Measurements from ENCODE around the gene SLC4A1. TPM values are rescaled to one million over a fixed set of nuclear protein-coding genes. Genes with fewer than 3 reads are reported as not detected.
"Not testable (repeated sequence)": the region's sequence is repeated elsewhere in the genome, so short reads cannot be mapped to it uniquely, and the experiment has no call there.

Gene SLC4A1
- polyA plus RNA-seq, 1 donor (not counting 4 experiments of a cell fraction or from before 2014, with no cell fraction given) = not detected

DNA sequence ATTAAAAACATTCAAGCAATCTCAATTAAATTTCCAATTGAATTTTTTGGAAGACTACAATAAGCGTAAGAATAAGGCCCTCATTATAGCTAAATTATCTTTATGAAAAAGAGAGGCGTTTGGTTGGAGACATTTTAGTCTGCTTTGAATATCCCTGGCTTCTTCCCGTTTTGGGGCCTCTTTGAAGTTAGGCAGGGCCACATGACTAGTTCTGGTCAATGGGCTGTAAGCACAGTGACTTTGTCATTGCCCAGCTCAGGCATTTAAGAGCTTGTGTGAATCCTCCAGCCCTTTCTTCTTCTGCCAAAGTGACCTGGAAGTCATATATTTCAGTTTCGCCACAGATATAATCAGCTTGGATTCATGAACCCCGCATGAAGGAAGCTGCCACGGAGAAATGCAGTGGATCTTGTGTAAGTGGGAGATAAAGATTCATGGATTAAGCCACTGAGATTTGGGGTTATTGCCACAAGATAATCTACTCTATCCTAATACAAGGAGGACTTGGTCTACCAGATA is 26.8 kb downstream of the SLC4A1 start:
- FAIRE-seq = no peak
- Histone ChIP-seq H3K4me3 (ENCODE audit: control insufficient read depth in 2 of 3, extremely low read depth in 1 of 3, insufficient read depth in 2 of 3, low read depth in 1 of 3, low read length in 3 of 3) (no peak overlapping the region), H3K4me2 (ENCODE audit: control insufficient read depth, extremely low read depth, insufficient read depth, low read depth, low read length) (no peak overlapping the region), H3K27me3 (ENCODE audit: control insufficient read depth, extremely low read depth, insufficient read depth, low read length) (no peaks in the 10 kb centered on the region), H3K9me3 (ENCODE audit: control insufficient read depth, low read depth, low read length) (no peaks in the 10 kb centered on the region), H3K9me1 (ENCODE audit: control insufficient read depth, extremely low read depth, insufficient read depth, low read length) (no peaks in the 10 kb centered on the region), H3K36me3 (ENCODE audit: control insufficient read depth in 2 of 2, extremely low read depth in 1 of 2, insufficient read depth in 2 of 2, low read length in 2 of 2) (no peaks in the 10 kb centered on the region), H4K20me1 (ENCODE audit: control insufficient read depth, extremely low read depth, insufficient read depth, low read length) (no peaks in the 10 kb centered on the region), H3K27ac (ENCODE audit: control insufficient read depth, insufficient read depth, low read length) (no peak overlapping the region), H3K79me2 (ENCODE audit: control insufficient read depth, insufficient read depth, low read length) (no peaks in the 10 kb centered on the region), H2AFZ (ENCODE audit: control insufficient read depth, low read length) (no peak overlapping the region), H3K4me1 (ENCODE audit: control insufficient read depth, extremely low read depth, insufficient read depth, low read length) (peaks cover 2% of the 10 kb centered on the region), H3K9ac (ENCODE audit: control insufficient read depth, extremely low read depth, insufficient read depth, low read length) (no peak overlapping the region)
- no peak for DNase-seq (ENCODE audit: low read depth, low spot score)
- no peak for TF ChIP-seq CTCF (optimal IDR thresholded peaks at IDR 0.05 in 1 of 3, IDR thresholded peaks at IDR 0.05 in 1 of 3, conservative IDR thresholded peaks at IDR 0.05 in 1 of 3; ENCODE audit: extremely low read depth in 1 of 3, insufficient read depth in 2 of 3, low read length in 3 of 3)
- no peak for TF ChIP-seq EZH2 (IDR thresholded peaks at IDR 0.05; ENCODE audit: low read length)
- dilution Hi-C loops (cut with MboI; ENCODE audit: extremely low pct_ligation_motif_present, low sequenced_read_pairs) = no loop called here

- H3K36me3 ChIP-seq (ENCODE audit: control insufficient read depth in 2 of 2, extremely low read depth in 1 of 2, insufficient read depth in 2 of 2, low read length in 2 of 2); H3K27ac ChIP-seq (ENCODE audit: control insufficient read depth, insufficient read depth, low read length); H3K9me1 ChIP-seq (ENCODE audit: control insufficient read depth, extremely low read depth, insufficient read depth, low read length); H3K27me3 ChIP-seq (ENCODE audit: control insufficient read depth, extremely low read depth, insufficient read depth, low read length); DNase-seq (ENCODE audit: low read depth, low spot score); H3K4me2 ChIP-seq (ENCODE audit: control insufficient read depth, extremely low read depth, insufficient read depth, low read depth, low read length); H3K9ac ChIP-seq (ENCODE audit: control insufficient read depth, extremely low read depth, insufficient read depth, low read length); H3K9me3 ChIP-seq (ENCODE audit: control insufficient read depth, low read depth, low read length); FAIRE-seq; H3K4me3 ChIP-seq (ENCODE audit: control insufficient read depth in 2 of 3, extremely low read depth in 1 of 3, insufficient read depth in 2 of 3, low read depth in 1 of 3, low read length in 3 of 3); H2AFZ ChIP-seq (ENCODE audit: control insufficient read depth, low read length); dilution Hi-C loops (cut with MboI; ENCODE audit: extremely low pct_ligation_motif_present, low sequenced_read_pairs); H4K20me1 ChIP-seq (ENCODE audit: control insufficient read depth, extremely low read depth, insufficient read depth, low read length); H3K79me2 ChIP-seq (ENCODE audit: control insufficient read depth, insufficient read depth, low read length): not testable (repeated sequence)
- H3K4me1 ChIP-seq (ENCODE audit: control insufficient read depth, extremely low read depth, insufficient read depth, low read length) = peaks cover 18% of the 10 kb centered on the region
These were observed 30.0 kb downstream of the SLC4A1 start for GRCh38 chr17:44237886-44238285.

DNA sequence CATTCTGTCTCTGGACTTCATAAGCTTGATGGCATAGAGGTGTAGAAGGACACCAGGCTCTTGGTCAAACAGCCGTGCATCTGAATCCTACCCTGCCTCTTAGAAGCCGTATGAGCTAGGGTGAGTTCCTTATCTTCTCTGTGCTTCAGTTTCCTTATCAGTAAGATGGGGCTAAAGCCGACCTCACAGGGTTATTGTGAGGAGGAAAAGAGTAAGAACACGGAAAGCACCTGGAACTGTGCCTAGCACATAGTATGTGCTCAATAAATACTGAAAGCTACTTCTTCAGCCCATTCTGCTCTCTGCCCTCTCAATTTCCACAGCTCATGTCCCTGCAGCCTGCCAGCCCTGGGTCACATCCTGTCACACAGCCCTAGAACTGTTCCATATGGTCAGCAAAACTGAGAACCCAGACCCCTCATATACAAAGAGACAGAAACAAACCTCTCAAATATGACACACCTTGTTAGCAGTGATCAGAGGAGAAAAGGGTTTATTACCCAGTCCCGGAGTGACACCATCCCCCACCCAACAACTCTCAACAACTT is 31.4 kb downstream of the SLC4A1 start:
- H3K36me3 ChIP-seq (ENCODE audit: control insufficient read depth in 2 of 2, extremely low read depth in 1 of 2, insufficient read depth in 2 of 2, low read length in 2 of 2) = no peaks in the 10 kb centered on the region
- no peak overlapping the region for H3K4me3 ChIP-seq (ENCODE audit: control insufficient read depth in 2 of 3, extremely low read depth in 1 of 3, insufficient read depth in 2 of 3, low read depth in 1 of 3, low read length in 3 of 3)
- H3K27me3 ChIP-seq (ENCODE audit: control insufficient read depth, extremely low read depth, insufficient read depth, low read length) = no peaks in the 10 kb centered on the region
- dilution Hi-C loops (cut with MboI; ENCODE audit: extremely low pct_ligation_motif_present, low sequenced_read_pairs) = no loop called here
- H2AFZ ChIP-seq (ENCODE audit: control insufficient read depth, low read length) = no peak overlapping the region
- peaks cover 18% of the 10 kb centered on the region for H3K4me1 ChIP-seq (ENCODE audit: control insufficient read depth, extremely low read depth, insufficient read depth, low read length)
- no peak for FAIRE-seq
- TF ChIP-seq EZH2 (IDR thresholded peaks at IDR 0.05; ENCODE audit: low read length) = no peak
- TF ChIP-seq CTCF (optimal IDR thresholded peaks at IDR 0.05 in 1 of 3, IDR thresholded peaks at IDR 0.05 in 1 of 3, conservative IDR thresholded peaks at IDR 0.05 in 1 of 3; ENCODE audit: extremely low read depth in 1 of 3, insufficient read depth in 2 of 3, low read length in 3 of 3) = no peak
- H3K27ac ChIP-seq (ENCODE audit: control insufficient read depth, insufficient read depth, low read length) = no peak overlapping the region
- H3K79me2 ChIP-seq (ENCODE audit: control insufficient read depth, insufficient read depth, low read length) = no peaks in the 10 kb centered on the region
- no peaks in the 10 kb centered on the region for H3K9me1 ChIP-seq (ENCODE audit: control insufficient read depth, extremely low read depth, insufficient read depth, low read length)
- H3K9me3 ChIP-seq (ENCODE audit: control insufficient read depth, low read depth, low read length) = no peaks in the 10 kb centered on the region
- DNase-seq (ENCODE audit: low read depth, low spot score) = no peak
- H3K9ac ChIP-seq (ENCODE audit: control insufficient read depth, extremely low read depth, insufficient read depth, low read length) = no peak overlapping the region
- H4K20me1 ChIP-seq (ENCODE audit: control insufficient read depth, extremely low read depth, insufficient read depth, low read length) = no peaks in the 10 kb centered on the region
- H3K4me2 ChIP-seq (ENCODE audit: control insufficient read depth, extremely low read depth, insufficient read depth, low read depth, low read length) = no peak overlapping the region

All from keratinocyte (primary cell).